ENCODE results near the gene NLRP6. TPM values are rescaled to one million over a fixed set of nuclear protein-coding genes. Genes with fewer than 3 reads are reported as not detected.
A peak's percentile ranks its signal among the peaks of the same experiment; 100 is the strongest.

Gene NLRP6
- total RNA-seq, 1 donor from 2014 or later = not detected

- DNase-seq (ENCODE audit: low read depth, low spot score) = no peak
- H3K27ac Mint-ChIP-seq (ENCODE audit: unreplicated experiment) = no peak overlapping the region
Measured at GRCh38 chr11:298406-299065, 20.3 kb downstream of the NLRP6 start.

GRCh38 chr11:299081-299891, 21.1 kb downstream of the NLRP6 start, which contains the start of gene IFITM5:
IFITM5 (minus strand) TSS chr11:299526; CDS start chr11:299490, 36 bp downstream.
- H3K4me3 Mint-ChIP-seq = no peak within 1 kb of the TSS
- peaks cover 7% of the 10 kb centered on the region for H3K27me3 Mint-ChIP-seq (ENCODE audit: low read depth)
- H3K36me3 Mint-ChIP-seq (ENCODE audit: low read depth) = no peaks in the 10 kb centered on the region
- H3K27ac Mint-ChIP-seq (ENCODE audit: unreplicated experiment) = no peak within 1 kb of the TSS
- no peak for TF ChIP-seq CTCF (conservative IDR thresholded peaks at IDR 0.05)
- no peaks in the 10 kb centered on the region for H3K9me3 Mint-ChIP-seq
- no peak for DNase-seq (ENCODE audit: low read depth, low spot score)
- peaks cover 26% of the 10 kb centered on the region for H3K4me1 Mint-ChIP-seq

More at GRCh38 chr11:298406-299065, 20.3 kb downstream of the NLRP6 start:
- Mint-ChIP-seq H3K4me1 (peaks cover 25% of the 10 kb centered on the region), H3K9me3 (no peaks in the 10 kb centered on the region), H3K4me3 (no peak overlapping the region), H3K27me3 (ENCODE audit: low read depth) (peaks cover 7% of the 10 kb centered on the region), H3K36me3 (ENCODE audit: low read depth) (no peaks in the 10 kb centered on the region)
- no peak for TF ChIP-seq CTCF (conservative IDR thresholded peaks at IDR 0.05)

- Mint-ChIP-seq H3K9me3 (no peaks in the 10 kb centered on the region), H3K4me3 (no peak overlapping the region), H3K27me3 (ENCODE audit: low read depth) (peaks cover 7% of the 10 kb centered on the region), H3K4me1 (peaks cover 30% of the 10 kb centered on the region), H3K27ac (ENCODE audit: unreplicated experiment) (no peak overlapping the region), H3K36me3 (ENCODE audit: low read depth) (no peaks in the 10 kb centered on the region)
- TF ChIP-seq CTCF (conservative IDR thresholded peaks at IDR 0.05) = no peak
- DNase-seq (ENCODE audit: low read depth, low spot score) = no peak
Measured at GRCh38 chr11:299951-300735, 21.9 kb downstream of the NLRP6 start.

- peak overlapping the region; percentile 36 for H3K4me3 Mint-ChIP-seq
- H3K27me3 Mint-ChIP-seq (ENCODE audit: low read depth) = peaks cover 10% of the 10 kb centered on the region
- no peaks in the 10 kb centered on the region for H3K9me3 Mint-ChIP-seq
- TF ChIP-seq CTCF (conservative IDR thresholded peaks at IDR 0.05) = no peak
- no peak overlapping the region for H3K27ac Mint-ChIP-seq (ENCODE audit: unreplicated experiment)
- H3K36me3 Mint-ChIP-seq (ENCODE audit: low read depth) = no peaks in the 10 kb centered on the region
- peaks cover 46% of the 10 kb centered on the region for H3K4me1 Mint-ChIP-seq
- no peak for DNase-seq (ENCODE audit: low read depth, low spot score)
Measured at GRCh38 chr11:303363-303762, 25.2 kb downstream of the NLRP6 start.

- no peak for TF ChIP-seq CTCF (conservative IDR thresholded peaks at IDR 0.05)
- DNase-seq (ENCODE audit: low read depth, low spot score) = no peak
- Mint-ChIP-seq H3K36me3 (ENCODE audit: low read depth) (no peaks in the 10 kb centered on the region), H3K9me3 (no peaks in the 10 kb centered on the region), H3K27ac (ENCODE audit: unreplicated experiment) (no peak overlapping the region), H3K4me1 (peaks cover 50% of the 10 kb centered on the region), H3K4me3 (no peak overlapping the region), H3K27me3 (ENCODE audit: low read depth) (peaks cover 11% of the 10 kb centered on the region)
Measured at GRCh38 chr11:304061-304506, 25.9 kb downstream of the NLRP6 start.
